Sigmoid colon (tissue), 4 donors: Measurements from ENCODE around the gene IGFBPL1.

Source experiments
- POLR2AphosphoS5 ChIP-seq, 4 donors: sonication (generic); formaldehyde crosslinking; IDR thresholded peaks; one replicate each; pipeline ENCODE4 v1.6.1; 2017; ENCODE audit warnings: antibody characterized with exemption in 4 of 4
- TF ChIP-seq, protein P1 (sequence below), 4 experiments: fragments of 450-650 bp in 3 of 4; fragments of 200-600 bp in 1 of 4; IDR thresholded peaks; one replicate each; pipeline ENCODE4 v1.5.1; 2016 to 2019; ENCODE audit warnings: antibody characterized with exemption in 4 of 4, mild to moderate bottlenecking in 3 of 4, moderate library complexity in 2 of 4

- TF ChIP-seq POLR2AphosphoS5 (IDR thresholded peaks at IDR 0.05), result no peak
- TF ChIP-seq, protein P1, sequence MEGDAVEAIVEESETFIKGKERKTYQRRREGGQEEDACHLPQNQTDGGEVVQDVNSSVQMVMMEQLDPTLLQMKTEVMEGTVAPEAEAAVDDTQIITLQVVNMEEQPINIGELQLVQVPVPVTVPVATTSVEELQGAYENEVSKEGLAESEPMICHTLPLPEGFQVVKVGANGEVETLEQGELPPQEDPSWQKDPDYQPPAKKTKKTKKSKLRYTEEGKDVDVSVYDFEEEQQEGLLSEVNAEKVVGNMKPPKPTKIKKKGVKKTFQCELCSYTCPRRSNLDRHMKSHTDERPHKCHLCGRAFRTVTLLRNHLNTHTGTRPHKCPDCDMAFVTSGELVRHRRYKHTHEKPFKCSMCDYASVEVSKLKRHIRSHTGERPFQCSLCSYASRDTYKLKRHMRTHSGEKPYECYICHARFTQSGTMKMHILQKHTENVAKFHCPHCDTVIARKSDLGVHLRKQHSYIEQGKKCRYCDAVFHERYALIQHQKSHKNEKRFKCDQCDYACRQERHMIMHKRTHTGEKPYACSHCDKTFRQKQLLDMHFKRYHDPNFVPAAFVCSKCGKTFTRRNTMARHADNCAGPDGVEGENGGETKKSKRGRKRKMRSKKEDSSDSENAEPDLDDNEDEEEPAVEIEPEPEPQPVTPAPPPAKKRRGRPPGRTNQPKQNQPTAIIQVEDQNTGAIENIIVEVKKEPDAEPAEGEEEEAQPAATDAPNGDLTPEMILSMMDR (IDR thresholded peaks at IDR 0.05), result no peak
These were observed 29.6 kb upstream of the IGFBPL1 start for GRCh38 chr9:38453835-38454234.
